GM12891 (cell line): ENCODE measurements around the gene SYNPO2.

Experiments used
- DNase-seq: peaks from one replicate; pipeline ENCODE4 v3.0.0; 2011; ENCODE audit warnings: low spot score; ENCODE audit not compliant: insufficient read length
- FAIRE-seq: peaks from 2 replicates; lab custom pipeline; 2011; peaks lifted over from hg19 to GRCh38; lab: Jason Lieb, UNC
- PAX5 ChIP-seq: IDR thresholded peaks from 2 replicates; pipeline ENCODE4 v1.6.1; 2011; ENCODE audit warnings: low read length, moderate library complexity, mild to moderate bottlenecking; ENCODE audit not compliant: insufficient read depth, severe bottlenecking
- POLR2A ChIP-seq: IDR thresholded peaks from 2 replicates; pipeline ENCODE4 v1.6.1; 2011; ENCODE audit warnings: low read depth, low read length, control low read depth
- POLR2AphosphoS5 ChIP-seq: IDR thresholded peaks from 2 replicates; pipeline ENCODE4 v1.6.1; 2011; ENCODE audit warnings: low read depth, low read length, control low read depth
- POU2F2 ChIP-seq: IDR thresholded peaks from 2 replicates; pipeline ENCODE4 v1.6.1; 2011; ENCODE audit warnings: low read depth, mild to moderate bottlenecking, control low read depth, low read length, moderate library complexity
- SPI1 ChIP-seq: IDR thresholded peaks from 2 replicates; pipeline ENCODE4 v1.6.1; 2011; ENCODE audit warnings: low read depth, low read length, control low read depth
- TAF1 ChIP-seq: IDR thresholded peaks from 2 replicates; pipeline ENCODE4 v1.6.1; 2011; ENCODE audit warnings: low read depth, low read length, control low read depth

The SYNPO2 gene

DNA sequence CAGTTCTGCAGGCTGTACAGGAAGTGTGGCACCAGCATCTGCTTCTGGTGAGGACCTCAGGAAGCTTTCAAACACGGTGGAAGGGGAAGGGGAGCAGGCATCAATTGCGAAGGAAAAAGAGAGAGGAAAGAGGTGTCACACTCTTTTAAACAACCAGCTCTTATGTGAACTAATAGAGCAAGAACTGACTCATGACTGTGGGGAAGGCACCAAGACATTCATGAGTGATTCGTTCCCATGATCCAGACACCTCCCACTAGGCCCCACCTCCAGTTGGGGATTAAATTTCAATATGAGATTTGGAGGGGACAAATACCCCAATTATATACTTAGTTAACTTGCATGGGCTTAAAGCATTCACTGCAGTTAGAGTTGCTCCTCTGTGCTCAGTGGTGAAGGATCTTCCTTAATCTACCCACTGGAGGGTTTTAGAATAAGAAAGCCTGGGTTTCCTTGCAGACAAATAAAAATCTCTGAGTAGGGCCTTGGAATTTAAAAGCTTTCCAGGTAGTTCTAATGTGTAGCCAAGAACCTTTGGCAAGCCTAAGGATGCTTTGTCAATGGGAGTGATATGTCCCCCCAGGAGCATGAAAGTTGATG lies 60.0 kb downstream of the SYNPO2 start:
- TF ChIP-seq POU2F2: no peak
- no peak for TF ChIP-seq SPI1
- no peak for TF ChIP-seq PAX5
- TF ChIP-seq TAF1: no peak
- no peak for TF ChIP-seq POLR2AphosphoS5
- no peak for TF ChIP-seq POLR2A
- DNase-seq (no peak), FAIRE-seq (no peak)

GRCh38 chr4:118950224-118950623 lies 61.6 kb downstream of the SYNPO2 start:
- DNase-seq: no peak
- no peak for FAIRE-seq
- TF ChIP-seq PAX5 (no peak), TAF1 (no peak), POLR2A (no peak), POU2F2 (no peak), POLR2AphosphoS5 (no peak), SPI1 (no peak)

DNA sequence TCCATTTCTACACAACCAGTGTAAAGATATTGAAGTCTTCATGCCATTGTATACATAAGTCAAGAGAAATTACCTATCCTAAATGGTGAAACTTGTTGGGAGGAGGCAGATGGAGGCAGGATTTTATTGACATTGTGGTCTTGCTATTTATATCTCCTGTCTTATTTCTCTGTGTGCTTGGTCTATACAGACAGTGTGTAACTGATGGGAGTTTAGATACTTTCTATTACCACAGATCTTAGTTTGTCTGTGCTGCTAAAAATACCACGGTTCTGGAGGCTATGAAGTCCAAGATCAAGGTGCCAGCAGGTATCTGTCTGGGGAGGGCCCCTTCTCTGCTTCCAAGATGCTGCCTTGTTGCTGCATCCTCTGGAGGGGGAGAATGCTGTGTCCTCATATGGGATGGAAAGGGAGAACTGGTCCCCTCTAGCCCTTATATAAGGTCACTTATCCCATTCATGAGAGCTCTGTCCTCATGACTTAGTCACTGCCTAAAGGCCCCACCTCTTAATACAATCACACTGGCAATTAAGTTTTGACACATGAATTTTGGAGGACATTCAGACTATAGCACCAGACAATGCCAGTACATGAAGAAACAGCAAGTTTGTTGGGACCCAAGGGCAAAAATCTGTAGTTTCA lies 62.4 kb downstream of the SYNPO2 start:
- DNase-seq (no peak), FAIRE-seq (peak; percentile 33)
- TF ChIP-seq POLR2AphosphoS5 (no peak), PAX5 (no peak), SPI1 (no peak), POU2F2 (no peak), TAF1 (no peak), POLR2A (no peak)

- no peak for DNase-seq
- TF ChIP-seq TAF1 (no peak), SPI1 (no peak), POLR2AphosphoS5 (no peak), POU2F2 (no peak), POLR2A (no peak), PAX5 (no peak)
- FAIRE-seq: no peak
Measured at GRCh38 chr4:118953276-118953675, 64.6 kb downstream of the SYNPO2 start.

- FAIRE-seq (no peak), DNase-seq (no peak)
- TF ChIP-seq POU2F2 (no peak), PAX5 (no peak), TAF1 (no peak), SPI1 (no peak), POLR2AphosphoS5 (no peak), POLR2A (no peak)
Measured at GRCh38 chr4:118954246-118954645, 65.6 kb downstream of the SYNPO2 start.

- TF ChIP-seq POU2F2 (no peak), POLR2A (no peak), SPI1 (no peak), POLR2AphosphoS5 (no peak), PAX5 (no peak), TAF1 (no peak)
- DNase-seq: no peak
- FAIRE-seq: no peak
Measured at GRCh38 chr4:118955515-118955914, 66.9 kb downstream of the SYNPO2 start.

DNA sequence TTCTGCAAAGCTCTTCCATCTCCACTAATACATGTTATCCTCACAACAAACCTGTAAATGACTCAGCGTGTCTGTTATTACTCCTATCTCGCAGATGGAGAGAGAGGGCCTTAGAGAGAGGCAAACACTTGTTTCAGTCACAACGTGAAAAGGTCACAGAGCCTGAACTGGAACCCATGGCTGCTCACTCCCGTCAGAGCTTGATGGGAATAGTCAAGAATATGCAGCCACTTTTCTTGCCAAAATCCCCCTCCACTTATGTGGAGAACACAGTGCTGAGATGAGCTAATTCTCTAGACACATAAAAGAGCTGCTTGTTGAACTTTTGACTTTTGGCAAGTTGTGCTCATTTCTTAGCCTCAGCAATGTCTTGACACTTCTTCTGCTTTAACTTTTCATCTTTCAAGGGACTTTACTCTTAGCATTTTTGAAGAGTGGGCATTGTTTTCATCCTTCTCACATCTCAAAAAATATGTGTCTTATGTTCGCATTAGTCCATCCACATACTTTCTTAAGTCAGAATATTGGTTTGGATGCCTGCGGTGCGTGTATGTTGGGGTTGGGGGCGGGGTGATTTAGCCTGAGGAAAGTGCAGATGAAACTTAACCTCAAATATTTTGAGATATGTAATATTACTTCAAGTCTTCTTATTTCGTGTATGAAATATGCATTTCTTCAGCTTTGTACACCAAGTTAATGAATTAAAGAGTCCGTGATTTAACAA lies 69.2 kb downstream of the SYNPO2 start:
- DNase-seq: no peak
- no peak for FAIRE-seq
- no peak for TF ChIP-seq POU2F2

DNA sequence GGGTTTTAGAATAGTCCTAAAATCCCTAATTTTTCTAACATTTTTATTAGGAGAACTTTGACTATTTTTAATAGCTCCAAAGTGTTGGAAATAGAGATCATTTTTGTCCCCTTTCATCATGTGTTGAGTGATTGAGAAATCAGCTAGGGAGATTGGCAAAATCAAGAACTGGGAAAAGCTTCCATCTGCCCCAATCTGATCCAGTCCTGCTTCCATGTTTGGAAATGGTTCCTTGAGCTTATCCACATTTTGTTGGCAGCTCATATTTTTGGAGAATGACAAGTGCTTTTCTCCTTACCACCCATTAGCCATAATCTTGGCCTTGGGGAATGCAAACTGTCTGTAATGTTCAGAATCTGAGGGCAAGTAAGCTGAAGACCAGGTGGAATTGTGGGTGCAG lies 73.9 kb downstream of the SYNPO2 start:
- TF ChIP-seq TAF1 (no peak), PAX5 (no peak), SPI1 (no peak), POLR2AphosphoS5 (no peak), POLR2A (no peak), POU2F2 (no peak)
- FAIRE-seq (no peak), DNase-seq (no peak)

- FAIRE-seq: no peak
- no peak for DNase-seq
- no peak for TF ChIP-seq POU2F2
- no peak for TF ChIP-seq POLR2A
- no peak for TF ChIP-seq SPI1
- TF ChIP-seq TAF1: no peak
- no peak for TF ChIP-seq POLR2AphosphoS5
- no peak for TF ChIP-seq PAX5
Measured at GRCh38 chr4:118964891-118965411, 76.3 kb downstream of the SYNPO2 start.

- TF ChIP-seq SPI1: 0 out of 2 replicates have a peak, but pooled peaks have one; percentile 11
- TF ChIP-seq POLR2A: no peak
- FAIRE-seq (no peak), DNase-seq (no peak)
Measured at GRCh38 chr4:118967393-118967792, 78.7 kb downstream of the SYNPO2 start.
